Left cardiac atrium (tissue), 4 donors: ENCODE data around the gene ZDHHC1. TPM values are rescaled to one million over a fixed set of nuclear protein-coding genes. Genes with fewer than 3 reads are reported as not detected.
A peak's percentile ranks its signal among the peaks of the same experiment; 100 is the strongest.
"Not testable (repeated sequence)": the region's sequence is repeated elsewhere in the genome, so short reads cannot be mapped to it uniquely, and the experiment has no call there.

Experiments
- ATAC-seq, 2 donors: fragments of 200-7000 bp; cut with Tn5 transposase; one replicate each; pipeline ENCODE4 v1.9.1; 2020; ENCODE audit warnings: mild to moderate bottlenecking in 2 of 2, moderate library complexity in 2 of 2
- DNase-seq: peaks from one replicate; pipeline ENCODE4 v3.0.0-alpha.2; 2020
- intact Hi-C, 2 donors: fragments of 100-400 bp; cut with DNase I; formaldehyde crosslinking; loops; one replicate each; pipeline versions ENCODE4 v1.14.1 to v1.15.1; 2022 to 2023
- total RNA-seq, 2 donors: library from RNA; stranded (reverse); fragmentation: NEBNext Ultra II Directional; extraction: Animal tissue kit (Norgen Biotek cat#: 25700); gene quantifications; one replicate each; pipeline ENCODE4 v1.2.1, GENCODE V29; 2021
- donor health status: DM: no; HTN: yes; CAD: no.
- donor health status: DM: no; HTN: yes; CAD: no; lungs with severe emphysema.
- donor health status: DM: yes; HTN: yes; CAD: no.
- donor health status: Dilated cardiomyopathy.

The ZDHHC1 gene
- total RNA-seq, 2 donors from 2014 or later: 4.6 to 6.8 TPM

- ATAC-seq (no peak), DNase-seq (no peak)
- intact Hi-C loops: no loop called here
These were observed 3.7 kb upstream of the ZDHHC1 start for GRCh38 chr16:67419931-67420330.

- no peak for ATAC-seq
- DNase-seq: no peak
- intact Hi-C loops: no loop called here
These were observed 3.2 kb upstream of the ZDHHC1 start for GRCh38 chr16:67419502-67419901.

- intact Hi-C loops: no loop called here
- ATAC-seq: no peak
- no peak for DNase-seq
These were observed 1.2 kb upstream of the ZDHHC1 start for GRCh38 chr16:67417333-67418061.

- intact Hi-C loops, DNase-seq, ATAC-seq: not testable (repeated sequence)
These were observed 856 bp downstream of the ZDHHC1 start for GRCh38 chr16:67415421-67415820.

- DNase-seq: no peak
- no peak for ATAC-seq
- intact Hi-C loops: no loop called here
These were observed 2.0 kb downstream of the ZDHHC1 start for GRCh38 chr16:67413978-67414911.

- DNase-seq (no peak), ATAC-seq (no peak)
- intact Hi-C loops: no loop called here
These were observed 4.0 kb downstream of the ZDHHC1 start for GRCh38 chr16:67412294-67412693.

- intact Hi-C loops: no loop called here
- ATAC-seq: no peak
These were observed 4.9 kb downstream of the ZDHHC1 start for GRCh38 chr16:67411339-67411738.

GRCh38 chr16:67409631-67410030, 6.6 kb downstream of the ZDHHC1 start:
- ATAC-seq (no peak), DNase-seq (no peak)
- intact Hi-C loops: loop anchor here in 1 of 2 donors (10.0 kb wide), 1 partner anchor 145 kb away; no protein-coding TSS in a partner anchor

More at GRCh38 chr16:67411339-67411738, 4.9 kb downstream of the ZDHHC1 start:
- DNase-seq: no peak

GRCh38 chr16:67407788-67408452, 8.4 kb downstream of the ZDHHC1 start:
- DNase-seq (no peak), ATAC-seq (no peak)
- intact Hi-C loops: loop anchor here in 1 of 2 donors (10.0 kb wide), 1 partner anchor 143 kb away; no protein-coding TSS in a partner anchor

GRCh38 chr16:67407176-67407787, 9.0 kb downstream of the ZDHHC1 start:
- ATAC-seq (no peak), DNase-seq (no peak)
- intact Hi-C loops: loop anchor here in 1 of 2 donors (10.0 kb wide), 1 partner anchor 142 kb away; no protein-coding TSS in a partner anchor

GRCh38 chr16:67406111-67406971, 9.9 kb downstream of the ZDHHC1 start:
- DNase-seq (no peak), ATAC-seq (peak; percentile 71 to 86)
- intact Hi-C loops: loop anchor here in 1 of 2 donors (10.0 kb wide), 1 partner anchor 142 kb away; no protein-coding TSS in a partner anchor

- ATAC-seq (no peak), DNase-seq (no peak)
- intact Hi-C loops: loop anchor here in 1 of 2 donors (10.0 kb wide), 1 partner anchor 141 kb away; no protein-coding TSS in a partner anchor
These were observed 10.9 kb downstream of the ZDHHC1 start for GRCh38 chr16:67405336-67405735.

- intact Hi-C loops: loop anchor here in 1 of 2 donors (10.0 kb wide), 1 partner anchor 140 kb away; no protein-coding TSS in a partner anchor
- DNase-seq (no peak), ATAC-seq (no peak)
These were observed 11.5 kb downstream of the ZDHHC1 start for GRCh38 chr16:67404740-67405226.

GRCh38 chr16:67403976-67404555, 12.2 kb downstream of the ZDHHC1 start:
- no peak for ATAC-seq
- intact Hi-C loops: loop anchor here in 1 of 2 donors (10.0 kb wide), 1 partner anchor 139 kb away; no protein-coding TSS in a partner anchor
- DNase-seq: no peak

GRCh38 chr16:67400901-67401300, 15.4 kb downstream of the ZDHHC1 start:
- no peak for DNase-seq
- intact Hi-C loops: loop anchor here in 1 of 2 donors (10.0 kb wide), 1 partner anchor 136 kb away; no protein-coding TSS in a partner anchor
- no peak for ATAC-seq

GRCh38 chr16:67399749-67400704, 16.2 kb downstream of the ZDHHC1 start:
- ATAC-seq (no peak), DNase-seq (no peak)
- intact Hi-C loops: loop anchor here (10.0 kb wide), 1 partner anchor 135 kb away; no protein-coding TSS in a partner anchor
